H1 (cell line): Measurements from ENCODE around the gene OSBPL9. TPM values are rescaled to one million over a fixed set of nuclear protein-coding genes. Genes with fewer than 3 reads are reported as not detected.

Experiments used
- CTCF ChIA-PET: fragments of 300-600 bp; sonication (Branson Sonifier 250); formaldehyde crosslinking; loops from one replicate; lab custom pipeline; 2021; ENCODE audit not compliant: partially characterized antibody; lab: Charles Lee
- POLR2A ChIA-PET: fragments of 300-600 bp; sonication (Branson Sonifier 250); formaldehyde crosslinking; loops from one replicate; lab custom pipeline; 2021; ENCODE audit warnings: inconsistent platforms; ENCODE audit not compliant: partially characterized antibody; lab: Charles Lee
- DNase-seq, 2 experiments: peaks; one replicate each; pipeline versions ENCODE4 v3.0.0 to v3.0.0-alpha.2; 2010 to 2022; ENCODE audit warnings: low spot score in 2 of 2, low read depth in 1 of 2, mixed read lengths in 1 of 2
- FAIRE-seq: peaks from 2 replicates; lab custom pipeline; 2011; peaks lifted over from hg19 to GRCh38; lab: Jason Lieb, UNC
- H2AFZ ChIP-seq: 2 replicates; pipeline ENCODE4 v1.8.1; 2012; ENCODE audit warnings: low read length, inconsistent platforms
- H2AK5ac ChIP-seq: 2 replicates; pipeline ENCODE4 v1.6.1; 2013; ENCODE audit warnings: low read depth, low read length
- H2BK120ac ChIP-seq: replicated peaks from 2 replicates; pipeline ENCODE3; 2013; ENCODE audit warnings: low read depth, low read length, inconsistent platforms
- H2BK12ac ChIP-seq: 2 replicates; pipeline ENCODE4 v1.6.1; 2013; ENCODE audit warnings: low read depth, low read length
- H2BK15ac ChIP-seq: 2 replicates; pipeline ENCODE4 v1.6.1; 2013; ENCODE audit warnings: low read length
- H2BK20ac ChIP-seq: 2 replicates; pipeline ENCODE4 v1.6.1; 2013; ENCODE audit warnings: low read length
- H2BK5ac ChIP-seq: 2 replicates; pipeline ENCODE4 v1.6.1; 2013; ENCODE audit warnings: low read depth, low read length
- H3K14ac ChIP-seq: 2 replicates; pipeline ENCODE4 v1.6.1; 2013; ENCODE audit warnings: inconsistent platforms; ENCODE audit not compliant: insufficient read length
- H3K18ac ChIP-seq: 2 replicates; pipeline ENCODE4 v1.6.1; 2013; ENCODE audit warnings: low read length; ENCODE audit errors: extremely low read depth
- H3K23ac ChIP-seq: 2 replicates; pipeline ENCODE4 v1.6.1; 2013; ENCODE audit warnings: inconsistent platforms; ENCODE audit not compliant: insufficient read length
- H3K23me2 ChIP-seq: 2 replicates; pipeline ENCODE4 v1.6.1; 2013; ENCODE audit warnings: low read depth, low read length
- H3K27ac ChIP-seq: 2 replicates; pipeline ENCODE4 v1.6.1; 2011; ENCODE audit warnings: low read depth, low read length, inconsistent platforms
- H3K27me3 ChIP-seq, 4 experiments: replicated peaks in 1 of 4; 1 replicate in 1 of 4; 2 replicates in 3 of 4; pipeline versions ENCODE4 v1.6.1 to v1.8.1; 2011 to 2013; ENCODE audit warnings: low read length in 3 of 4, mild to moderate bottlenecking in 3 of 4, inconsistent platforms in 2 of 4, mixed read lengths in 2 of 4, moderate library complexity in 1 of 4; ENCODE audit not compliant: control insufficient read depth in 3 of 4, insufficient read depth in 3 of 4; ENCODE audit errors: extremely low read depth in 1 of 4
- H3K36me3 ChIP-seq, 4 experiments: 2 replicates each; pipeline versions ENCODE4 v1.6.1 to v1.8.1; 2011 to 2013; ENCODE audit warnings: mild to moderate bottlenecking in 4 of 4, low read length in 3 of 4, moderate library complexity in 2 of 4, control low read depth in 1 of 4, inconsistent platforms in 1 of 4; ENCODE audit not compliant: insufficient read depth in 4 of 4, control insufficient read depth in 2 of 4
- H3K4ac ChIP-seq: replicated peaks from 2 replicates; pipeline ENCODE3; 2013; ENCODE audit warnings: low read length, low read depth, mixed read lengths, inconsistent platforms; ENCODE audit not compliant: insufficient read length
- H3K4me1 ChIP-seq, 4 experiments: replicated peaks in 1 of 4; 1 replicate in 1 of 4; 2 replicates in 3 of 4; pipeline versions ENCODE4 v1.6.1 to v1.8.1; 2011 to 2013; ENCODE audit warnings: low read length in 3 of 4, inconsistent platforms in 2 of 4, mixed read lengths in 1 of 4; ENCODE audit not compliant: insufficient read depth in 4 of 4, control insufficient read depth in 3 of 4
- H3K4me2 ChIP-seq, 2 experiments: 2 replicates each; pipeline versions ENCODE4 v1.6.1 to v1.8.1; 2011 to 2013; ENCODE audit warnings: low read depth in 2 of 2, low read length in 2 of 2, control low read depth in 1 of 2, inconsistent platforms in 1 of 2, mild to moderate bottlenecking in 1 of 2; ENCODE audit not compliant: insufficient read depth in 1 of 2
- H3K4me3 ChIP-seq, 4 experiments: fragments of 200-600, 300-600 bp in 1 of 4; sonication (generic), shearing (Covaris generic), sonication (Bioruptor Twin) in 1 of 4; 2 replicates each; pipeline versions ENCODE4 v1.5.1 to v1.8.1; 2011 to 2016; ENCODE audit warnings: low read length in 4 of 4, low read depth in 3 of 4, control low read depth in 2 of 4, inconsistent platforms in 2 of 4, mild to moderate bottlenecking in 2 of 4, mixed read lengths in 1 of 4, moderate library complexity in 1 of 4; ENCODE audit not compliant: insufficient read depth in 2 of 4; ENCODE audit errors: extremely low read depth in 1 of 4
- H3K56ac ChIP-seq: replicated peaks from 2 replicates; pipeline ENCODE3; 2013; ENCODE audit warnings: low read depth, mild to moderate bottlenecking, mixed read lengths, low read length, inconsistent platforms; ENCODE audit not compliant: insufficient read length
- H3K79me1 ChIP-seq: 2 replicates; pipeline ENCODE4 v1.6.1; 2013; ENCODE audit warnings: low read depth, low read length, control low read depth
- H3K79me2 ChIP-seq, 2 experiments: 2 replicates each; pipeline versions ENCODE4 v1.6.1 to v1.8.1; 2012 to 2013; ENCODE audit warnings: low read length in 2 of 2, mild to moderate bottlenecking in 2 of 2, inconsistent platforms in 1 of 2; ENCODE audit not compliant: insufficient read depth in 2 of 2, control insufficient read depth in 1 of 2
- H3K9ac ChIP-seq, 4 experiments: replicated peaks in 1 of 4; 1 replicate in 1 of 4; 2 replicates in 3 of 4; pipeline versions ENCODE4 v1.6.1 to v1.8.1; 2011 to 2013; ENCODE audit warnings: low read depth in 3 of 4, low read length in 3 of 4, control low read depth in 2 of 4, mild to moderate bottlenecking in 2 of 4, moderate library complexity in 2 of 4, inconsistent platforms in 1 of 4; ENCODE audit errors: extremely low read depth in 1 of 4
- H3K9me3 ChIP-seq, 2 experiments: 2 replicates each; pipeline versions ENCODE4 v1.6.1 to v1.8.1; 2012 to 2013; ENCODE audit warnings: mild to moderate bottlenecking in 2 of 2, moderate library complexity in 2 of 2, control low read depth in 1 of 2, inconsistent platforms in 1 of 2, low read depth in 1 of 2, low read length in 1 of 2, mixed read lengths in 1 of 2; ENCODE audit not compliant: insufficient read depth in 2 of 2
- H4K20me1 ChIP-seq, 2 experiments: replicated peaks in 1 of 2; 2 replicates each; pipeline versions ENCODE3 to v1.8.1; 2011 to 2013; ENCODE audit warnings: inconsistent platforms in 2 of 2, low read length in 2 of 2, mild to moderate bottlenecking in 1 of 2; ENCODE audit not compliant: insufficient read depth in 2 of 2, control insufficient read depth in 1 of 2
- H4K5ac ChIP-seq: 2 replicates; pipeline ENCODE4 v1.6.1; 2013; ENCODE audit warnings: low read length, low read depth, mixed read lengths, inconsistent platforms; ENCODE audit not compliant: insufficient read length
- H4K8ac ChIP-seq: 2 replicates; pipeline ENCODE4 v1.8.0; 2013; ENCODE audit warnings: mild to moderate bottlenecking, moderate library complexity, low read length, inconsistent platforms; ENCODE audit not compliant: insufficient read depth; ENCODE audit errors: extremely low read depth
- H4K91ac ChIP-seq: replicated peaks from 2 replicates; pipeline ENCODE3; 2013; ENCODE audit warnings: low read length, mixed read lengths, inconsistent platforms; ENCODE audit not compliant: insufficient read length
- GABPA ChIP-seq: IDR thresholded peaks from 2 replicates; pipeline ENCODE4 v1.6.1; 2011; ENCODE audit warnings: mild to moderate bottlenecking, low read length, moderate library complexity, borderline replicate concordance; ENCODE audit not compliant: insufficient read depth
- POLR2AphosphoS5 ChIP-seq: IDR thresholded peaks from 2 replicates; pipeline ENCODE4 v1.6.1; 2011; ENCODE audit warnings: low read depth, low read length
- WGBS, 2 experiments: shearing (Covaris generic) in 1 of 2; methylation state at CpG; one replicate each; pipeline versions ENCODE4 v1.1.6 to v1.1.7; 2013 to 2015; ENCODE audit warnings: low lambda C conversion rate in 2 of 2, mixed read lengths in 2 of 2, inconsistent platforms in 1 of 2, low coverage in 1 of 2, missing lambda C conversion rate in 1 of 2; ENCODE audit not compliant: insufficient replicate concordance in 2 of 2, insufficient coverage in 1 of 2, insufficient read length in 1 of 2; ENCODE audit errors: extremely low coverage in 1 of 2, missing lambda C conversion rate in 1 of 2; 5-methylcytosine and 5-hydroxymethylcytosine counted together
- polyA plus RNA-seq, 7 experiments: library from polyadenylated mRNA; depleted of rRNA in 3 of 7; stranded (reverse) in 5 of 7; unstranded in 2 of 7; fragments of >200 nt in 5 of 7; fragments of 200-250 nt in 2 of 7; gene quantifications; 1 replicate in 5 of 7; 2 replicates in 1 of 7; 4 replicates in 1 of 7; pipeline versions ENCODE4 v1.2.1 to v1.2.3, GENCODE V29; 2011 to 2013; ENCODE audit warnings: missing spikeins in 2 of 7, mixed read lengths in 2 of 7
- total RNA-seq: library from RNA; stranded (reverse); fragmentation: NEBNext Ultra II Directional; extraction: Animal tissue kit (Norgen Biotek cat#: 25700); gene quantifications from 2 replicates; pipeline ENCODE4 v1.2.1, GENCODE V29; 2021

The OSBPL9 gene
- total and polyA plus RNA-seq, 2 of the 8 experiments (the other 6 are each of a cell fraction or from before 2014, with no cell fraction given), result 58.2 to 71.6 TPM

GRCh38 chr1:51784997-51785421 lies 168.1 kb downstream of the OSBPL9 start:
- H3K27ac ChIP-seq, result no peak overlapping the region
- no peak overlapping the region for H2BK15ac ChIP-seq
- no peak for FAIRE-seq
- TF ChIP-seq GABPA (no peak), POLR2AphosphoS5 (peak; percentile 56)

More at GRCh38 chr1:51784997-51785421, 168.1 kb downstream of the OSBPL9 start:
- Histone ChIP-seq H2BK5ac (no peak overlapping the region), H2AK5ac (no peak overlapping the region), H3K9me3 (no peaks in the 10 kb centered on the region), H3K4me1 (no peaks in the 10 kb centered on the region), H2BK120ac (no peak overlapping the region), H3K79me1 (no peaks in the 10 kb centered on the region), H3K23ac (no peak overlapping the region), H3K56ac (no peak overlapping the region), H3K27me3 (no peaks in the 10 kb centered on the region), H3K9ac (no peak overlapping the region), H4K5ac (no peak overlapping the region), H3K14ac (no peak overlapping the region), H3K4me3 (no peak overlapping the region), H3K23me2 (no peaks in the 10 kb centered on the region), H3K79me2 (no peaks in the 10 kb centered on the region), H2AFZ (no peak overlapping the region), H4K20me1 (peaks cover 0 to 2% of the 10 kb centered on the region in 2 experiments), H4K8ac (no peak overlapping the region), H2BK12ac (no peak overlapping the region), H2BK20ac (no peak overlapping the region), H3K4ac (no peak overlapping the region), H3K36me3 (peaks cover 9 to 80% (median 57%) of the 10 kb centered on the region in 4 experiments), H3K18ac (no peak overlapping the region), H4K91ac (no peak overlapping the region), H3K4me2 (no peak overlapping the region)
- ChIA-PET POLR2A (interaction anchor here (0.9 to 2.4 kb wide), 3 partner anchors 9 to 16 kb away, joined by 4 to 10 read pairs (median 5); no protein-coding TSS in a partner anchor), CTCF (interaction anchor here (1.2 to 2.6 kb wide), 2 partner anchors 16 to 32 kb away, joined by 3 to 13 read pairs; no protein-coding TSS in a partner anchor)
- 92% methylated on average over 4 of the region's 4 CpGs; no CpG with 5 or more reads in 1 of the 2 experiments for WGBS, 2 experiments
- DNase-seq, result no peak
